Measurements from ENCODE around the gene TMEM169. TPM values are rescaled to one million over a fixed set of nuclear protein-coding genes. Genes with fewer than 3 reads are reported as not detected.
A peak's percentile ranks its signal among the peaks of the same experiment; 100 is the strongest.

The TMEM169 gene
- total and polyA plus RNA-seq, 2 of the 13 experiments (the other 11 are each of a cell fraction or from before 2014, with no cell fraction given) = 1.5 to 4.5 TPM

GRCh38 chr2:216108967-216109921, 27.5 kb downstream of the TMEM169 start, which contains the start of gene XRCC5 (continued):
- TF ChIP-seq ZNF746 (CRISPR knock-in tag; IDR thresholded peaks at IDR 0.05) (peak; percentile 69), RFXAP (CRISPR knock-in tag; IDR thresholded peaks at IDR 0.05; ENCODE audit: borderline replicate concordance) (no peak; the same call in 1 of the 2 replicates), MEIS2 (CRISPR knock-in tag; IDR thresholded peaks at IDR 0.05) (no peak; the same call in 1 of the 2 replicates), ZNF546 (CRISPR knock-in tag; conservative IDR thresholded peaks at IDR 0.05) (peak; percentile 96), RORA (CRISPR knock-in tag; IDR thresholded peaks at IDR 0.05) (no peak), KMT2A (CRISPR knock-in tag; IDR thresholded peaks at IDR 0.05) (peak; percentile 95), PHB2 (IDR thresholded peaks at IDR 0.05; ENCODE audit: partially characterized antibody) (no peak), AFF4 (CRISPR knock-in tag; IDR thresholded peaks at IDR 0.05) (0 out of 2 replicates have a peak, but pooled peaks have one; percentile 51), ZNF451 (CRISPR knock-in tag; IDR thresholded peaks at IDR 0.05) (peak; percentile 97), DNMT3B (CRISPR knock-in tag; conservative IDR thresholded peaks at IDR 0.05) (peak; percentile 52; the same call in 1 of the 2 replicates), ZNF83 (CRISPR knock-in tag; IDR thresholded peaks at IDR 0.05; ENCODE audit: borderline replicate concordance) (peak; percentile 97), POGK (CRISPR knock-in tag; conservative IDR thresholded peaks at IDR 0.05) (peak; percentile 87), PREB (CRISPR knock-in tag; IDR thresholded peaks at IDR 0.05) (no peak; the same call in 1 of the 2 replicates), CENPX (CRISPR knock-in tag; IDR thresholded peaks at IDR 0.05) (no peak), ZNF564 (CRISPR knock-in tag; IDR thresholded peaks at IDR 0.05) (peak; percentile 82; the same call in 1 of the 2 replicates), FOXK2 (IDR thresholded peaks at IDR 0.05) (no peak), ZFAT (CRISPR knock-in tag; conservative IDR thresholded peaks at IDR 0.05) (peak; percentile 69), ZNF672 (CRISPR knock-in tag; IDR thresholded peaks at IDR 0.05) (no peak), TMF1 (CRISPR knock-in tag; IDR thresholded peaks at IDR 0.05; ENCODE audit: low read depth) (no peak; the same call in 1 of the 2 replicates), HNF4A (CRISPR knock-in tag; IDR thresholded peaks at IDR 0.05) (peak; percentile 16; the same call in 1 of the 2 replicates), BRD4 (CRISPR knock-in tag; IDR thresholded peaks at IDR 0.05) (peak; percentile 92), NFYB (CRISPR knock-in tag; IDR thresholded peaks at IDR 0.05) (peak; percentile 36; the same call in 1 of the 2 replicates), ZNF569 (CRISPR knock-in tag; IDR thresholded peaks at IDR 0.05; ENCODE audit: borderline replicate concordance) (peak; percentile 99), HOXA7 (CRISPR knock-in tag; IDR thresholded peaks at IDR 0.05) (no peak), FOXM1 (CRISPR knock-in tag; IDR thresholded peaks at IDR 0.05) (no peak; the same call in 1 of the 2 replicates)
